COLO668 (cell line): ENCODE measurements around the gene SLC17A9.

ENCODE experiments used
- DNase-seq: peaks from one replicate; lab custom pipeline; 2025; ENCODE audit not compliant: unreplicated experiment; lab: John Stamatoyannopoulos, UW

The SLC17A9 gene

GRCh38 chr20:62967149-62967501 is 14.6 kb downstream of the SLC17A9 start:
- no peak for DNase-seq

- DNase-seq, result no peak
Measured at GRCh38 chr20:62967628-62968351, 15.3 kb downstream of the SLC17A9 start.

GRCh38 chr20:62968378-62969178 is 16.1 kb downstream of the SLC17A9 start:
- no peak for DNase-seq

- no peak for DNase-seq
Measured at GRCh38 chr20:62969179-62969760, 16.8 kb downstream of the SLC17A9 start.

GRCh38 chr20:62969939-62970306 is 17.4 kb downstream of the SLC17A9 start:
- no peak for DNase-seq

GRCh38 chr20:62970307-62971210 is 18.1 kb downstream of the SLC17A9 start:
- no peak for DNase-seq

GRCh38 chr20:62971211-62971949 is 18.9 kb downstream of the SLC17A9 start:
- DNase-seq, result no peak

- DNase-seq, result peak; percentile 88
Measured at GRCh38 chr20:62971950-62972844, 19.7 kb downstream of the SLC17A9 start.

GRCh38 chr20:62972845-62973745 is 20.6 kb downstream of the SLC17A9 start:
- no peak for DNase-seq

GRCh38 chr20:62975251-62975760 is 22.8 kb downstream of the SLC17A9 start:
- DNase-seq, result no peak

- DNase-seq, result no peak
Measured at GRCh38 chr20:62975812-62976508, 23.5 kb downstream of the SLC17A9 start.

- DNase-seq, result no peak
Measured at GRCh38 chr20:62976886-62977285, 24.4 kb downstream of the SLC17A9 start.

- DNase-seq, result peak; percentile 59
Measured at GRCh38 chr20:62977613-62978560, 25.4 kb downstream of the SLC17A9 start.

- no peak for DNase-seq
Measured at GRCh38 chr20:62978561-62978943, 26.0 kb downstream of the SLC17A9 start.

- DNase-seq, result no peak
Measured at GRCh38 chr20:62979310-62979709, 26.8 kb downstream of the SLC17A9 start.

GRCh38 chr20:62979876-62980373 is 27.4 kb downstream of the SLC17A9 start:
- no peak for DNase-seq
